ENCODE data around the gene STIM2.

STIM2 gene

DNA sequence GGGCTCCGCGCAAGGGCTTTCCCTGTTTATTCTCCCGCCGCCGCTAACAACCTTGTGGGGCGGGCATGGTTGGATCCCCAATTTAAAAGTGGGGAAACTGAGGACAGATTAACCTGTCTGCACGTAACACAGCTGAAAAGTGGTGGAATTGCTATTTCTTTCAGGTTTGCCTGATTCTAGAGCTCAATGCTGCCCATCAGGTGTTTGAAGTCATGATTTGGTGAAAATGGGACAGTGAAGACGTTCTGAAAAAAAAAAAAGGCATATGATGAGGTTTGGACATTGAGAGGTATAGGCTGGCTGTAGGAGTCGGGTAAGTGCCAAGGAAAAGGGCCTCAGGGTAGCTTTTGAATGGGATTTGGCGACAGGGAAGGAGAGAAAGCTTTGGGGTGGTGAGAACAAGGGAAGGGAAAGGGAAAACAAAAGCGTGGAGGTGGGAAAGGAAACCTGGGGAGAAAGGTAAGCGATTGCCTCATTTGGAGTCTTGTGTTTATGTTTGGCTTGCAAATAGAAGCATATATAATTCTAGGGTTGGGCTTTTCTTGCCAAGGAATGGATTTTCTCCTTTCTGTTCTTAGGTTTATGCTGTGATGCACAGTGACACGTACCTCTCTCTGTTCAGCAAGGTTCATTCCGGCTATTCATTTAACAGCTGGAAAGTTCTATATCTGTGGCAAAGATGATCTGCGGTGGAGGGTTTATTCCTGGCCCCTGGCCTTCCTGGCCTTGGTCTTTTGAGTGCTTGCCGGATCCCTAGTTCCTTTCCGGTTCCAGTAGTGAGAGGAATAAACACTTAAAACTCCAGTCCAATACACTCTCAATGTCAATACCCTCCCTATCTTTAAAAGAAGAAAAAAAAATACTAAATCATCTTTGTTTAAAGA lies 2.4 kb upstream of the STIM2 start:
- H3K27ac ChIP-seq = peak overlapping the region; percentile 77
- TF ChIP-seq, protein P1, sequence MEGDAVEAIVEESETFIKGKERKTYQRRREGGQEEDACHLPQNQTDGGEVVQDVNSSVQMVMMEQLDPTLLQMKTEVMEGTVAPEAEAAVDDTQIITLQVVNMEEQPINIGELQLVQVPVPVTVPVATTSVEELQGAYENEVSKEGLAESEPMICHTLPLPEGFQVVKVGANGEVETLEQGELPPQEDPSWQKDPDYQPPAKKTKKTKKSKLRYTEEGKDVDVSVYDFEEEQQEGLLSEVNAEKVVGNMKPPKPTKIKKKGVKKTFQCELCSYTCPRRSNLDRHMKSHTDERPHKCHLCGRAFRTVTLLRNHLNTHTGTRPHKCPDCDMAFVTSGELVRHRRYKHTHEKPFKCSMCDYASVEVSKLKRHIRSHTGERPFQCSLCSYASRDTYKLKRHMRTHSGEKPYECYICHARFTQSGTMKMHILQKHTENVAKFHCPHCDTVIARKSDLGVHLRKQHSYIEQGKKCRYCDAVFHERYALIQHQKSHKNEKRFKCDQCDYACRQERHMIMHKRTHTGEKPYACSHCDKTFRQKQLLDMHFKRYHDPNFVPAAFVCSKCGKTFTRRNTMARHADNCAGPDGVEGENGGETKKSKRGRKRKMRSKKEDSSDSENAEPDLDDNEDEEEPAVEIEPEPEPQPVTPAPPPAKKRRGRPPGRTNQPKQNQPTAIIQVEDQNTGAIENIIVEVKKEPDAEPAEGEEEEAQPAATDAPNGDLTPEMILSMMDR (conservative IDR thresholded peaks at IDR 0.05; ENCODE audit: low read depth) = no peak
- ChIA-PET POLR2A (ENCODE audit: low non-redundant PET) (no interaction called here), CTCF (no interaction called here)
- DNase-seq (ENCODE audit: low spot score) = no peak

DNA sequence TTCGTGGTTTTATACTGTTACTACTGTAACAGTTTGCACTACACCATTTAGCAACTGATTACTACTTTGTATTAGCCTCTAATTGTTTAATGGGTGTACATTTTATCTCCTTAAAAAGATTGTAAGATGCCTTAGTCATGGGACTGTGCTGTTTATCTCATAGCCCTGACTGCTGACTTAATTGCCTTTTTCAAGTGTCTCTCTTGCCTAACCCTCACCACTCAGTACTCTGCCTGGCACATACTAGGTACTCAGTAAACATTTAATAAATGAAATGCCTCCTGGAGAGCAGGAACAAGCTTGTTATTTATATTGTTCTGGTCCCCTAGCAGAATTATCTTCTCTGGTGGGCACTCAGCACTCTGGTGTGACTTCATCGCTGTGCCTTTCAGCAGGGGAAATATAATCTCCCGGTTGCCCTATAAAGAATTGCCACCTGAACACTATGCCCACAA lies 1.7 kb upstream of the STIM2 start:
- ChIA-PET CTCF (interaction anchor here (0.6 kb wide), 1 partner anchor 20 kb away, joined by 5 read pairs; no protein-coding TSS in a partner anchor), POLR2A (ENCODE audit: low non-redundant PET) (no interaction called here)
- no peak overlapping the region for H3K27ac ChIP-seq
- TF ChIP-seq, protein P1 (conservative IDR thresholded peaks at IDR 0.05; ENCODE audit: low read depth) = no peak
- DNase-seq (ENCODE audit: low spot score) = no peak

DNA sequence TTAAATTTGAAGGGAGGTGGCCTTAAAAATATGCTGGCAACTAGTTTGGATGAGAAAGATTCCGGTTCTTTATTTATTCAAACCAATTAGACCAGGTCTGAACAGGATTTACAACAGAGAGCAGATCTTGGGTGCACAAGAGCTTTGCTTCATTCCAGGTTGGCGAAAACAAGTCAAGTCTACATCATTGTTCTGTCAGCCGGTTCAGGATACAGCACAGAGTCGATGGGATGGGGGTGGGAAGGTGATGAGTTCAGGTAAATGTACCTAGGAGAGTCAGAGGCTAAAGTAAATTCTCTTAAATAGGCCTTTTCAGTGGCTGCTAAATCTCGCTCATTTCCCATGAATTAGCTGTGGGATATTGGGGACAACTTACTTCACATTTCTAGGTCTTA lies 882 bp upstream of the STIM2 start:
- DNase-seq (ENCODE audit: low spot score) = no peak
- H3K27ac ChIP-seq = peak overlapping the region; percentile 97; the same call in 1 of the 2 replicates
- CTCF ChIA-PET = interaction anchor here (0.5 to 1.2 kb wide), 2 partner anchors 139 to 141 kb away, joined by 3 read pairs; no protein-coding TSS in a partner anchor
- TF ChIP-seq, protein P1 (conservative IDR thresholded peaks at IDR 0.05; ENCODE audit: low read depth) = no peak
- POLR2A ChIA-PET (ENCODE audit: low non-redundant PET) = interaction anchor here (0.8 to 2.3 kb wide), 2 partner anchors 80 to 151 kb away, joined by 3 to 8 read pairs; no protein-coding TSS in a partner anchor

DNA sequence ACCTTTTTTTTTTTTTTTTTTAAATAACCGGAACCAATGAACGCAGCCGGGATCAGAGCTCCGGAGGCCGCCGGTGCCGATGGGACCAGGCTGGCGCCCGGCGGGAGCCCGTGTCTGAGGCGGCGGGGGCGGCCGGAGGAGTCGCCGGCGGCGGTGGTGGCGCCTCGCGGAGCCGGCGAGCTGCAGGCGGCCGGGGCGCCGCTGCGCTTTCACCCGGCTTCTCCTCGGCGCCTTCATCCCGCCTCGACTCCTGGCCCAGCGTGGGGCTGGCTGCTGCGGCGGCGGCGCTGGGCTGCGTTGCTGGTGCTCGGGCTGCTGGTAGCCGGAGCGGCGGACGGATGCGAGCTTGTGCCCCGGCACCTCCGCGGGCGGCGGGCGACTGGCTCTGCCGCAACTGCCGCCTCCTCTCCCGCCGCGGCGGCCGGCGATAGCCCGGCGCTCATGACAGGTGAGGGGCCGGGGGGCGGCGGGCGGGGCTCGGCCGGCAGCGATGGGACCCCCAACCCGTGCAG lies 337 bp downstream of the STIM2 start:
- POLR2A ChIA-PET (ENCODE audit: low non-redundant PET) = interaction anchor here (0.6 to 2.3 kb wide), 6 partner anchors 24 to 726 kb away, joined by 3 to 8 read pairs (median 5); no protein-coding TSS in a partner anchor
- TF ChIP-seq, protein P1 (conservative IDR thresholded peaks at IDR 0.05; ENCODE audit: low read depth) = no peak
- peak overlapping the region; percentile 97 for H3K27ac ChIP-seq
- CTCF ChIA-PET = interaction anchor here (0.6 kb wide), 3 partner anchors 46 to 441 kb away, joined by 3 to 4 read pairs (median 4); no protein-coding TSS in a partner anchor
- DNase-seq (ENCODE audit: low spot score) = no peak

DNA sequence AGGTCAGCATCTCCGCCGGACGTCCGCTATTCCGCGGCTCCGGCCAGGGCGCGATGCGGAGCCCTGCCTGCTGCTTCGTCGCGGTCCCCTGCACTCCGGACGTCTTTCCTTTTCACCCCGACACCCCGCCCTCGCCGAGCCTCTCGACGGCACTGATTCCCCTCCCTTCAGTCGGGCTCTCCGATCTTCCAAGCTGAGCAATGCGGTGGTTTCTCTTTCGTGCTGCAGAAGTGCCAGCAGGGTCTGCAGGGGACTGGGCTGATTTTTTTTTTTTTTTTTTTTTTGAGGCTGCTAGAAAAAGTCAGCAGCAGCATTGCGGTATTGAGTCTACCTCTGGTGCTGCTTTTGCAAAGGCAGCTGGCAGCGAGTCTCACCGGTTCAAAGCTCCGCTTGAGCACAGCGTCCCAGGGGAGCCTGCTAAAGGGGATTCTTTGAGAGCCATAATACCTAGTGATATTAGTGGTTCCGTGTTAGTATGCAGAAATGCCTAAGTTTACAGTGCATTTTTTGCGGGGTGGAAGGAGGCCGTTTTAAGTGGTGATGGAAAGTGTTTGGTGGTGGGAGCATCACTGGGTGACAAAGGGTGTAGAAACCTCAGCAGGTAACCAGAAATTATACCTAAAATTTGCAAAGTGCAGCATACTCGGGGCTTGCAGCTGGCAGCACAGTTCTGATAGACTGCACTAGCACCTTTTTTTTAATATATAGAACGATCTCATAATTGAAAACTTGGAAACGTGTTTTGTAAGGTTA lies 969 bp downstream of the STIM2 start:
- TF ChIP-seq, protein P1 (conservative IDR thresholded peaks at IDR 0.05; ENCODE audit: low read depth) = no peak
- DNase-seq (ENCODE audit: low spot score) = peak; percentile 36
- peak overlapping the region; percentile 97 for H3K27ac ChIP-seq
- ChIA-PET CTCF (interaction anchor here (0.6 kb wide), 4 partner anchors 46 to 442 kb away, joined by 3 to 4 read pairs (median 4); no protein-coding TSS in a partner anchor), POLR2A (ENCODE audit: low non-redundant PET) (interaction anchor here (0.6 to 2.3 kb wide), 5 partner anchors 24 to 726 kb away, joined by 3 to 8 read pairs (median 6); no protein-coding TSS in a partner anchor)

Data from RWPE1 (cell line).